GM12801 (cell line): ENCODE measurements around the gene GNAI3.

ENCODE experiments used
- CTCF ChIP-seq: IDR thresholded peaks from one replicate; pipeline ENCODE4 v1.5.1; 2011; ENCODE audit warnings: control low read depth; ENCODE audit not compliant: insufficient read length; ENCODE audit errors: extremely low read depth

GNAI3 gene

GRCh38 chr1:109658533-109659042, 110.2 kb downstream of the GNAI3 start:
- TF ChIP-seq CTCF: no peak

GRCh38 chr1:109659145-109659544, 110.7 kb downstream of the GNAI3 start:
- no peak for TF ChIP-seq CTCF

- TF ChIP-seq CTCF: no peak
Measured at GRCh38 chr1:109659997-109660690, 111.7 kb downstream of the GNAI3 start.

- TF ChIP-seq CTCF: no peak
Measured at GRCh38 chr1:109661391-109661790, 113.0 kb downstream of the GNAI3 start.

- TF ChIP-seq CTCF: no peak
Measured at GRCh38 chr1:109664671-109665070, 116.3 kb downstream of the GNAI3 start.

- no peak for TF ChIP-seq CTCF
Measured at GRCh38 chr1:109667452-109668122, 119.2 kb downstream of the GNAI3 start, which contains the start of gene GSTM2. Gene GSTM2, plus strand, starts transcription at chr1:109668057. Its CDS starts 59 bp downstream, at chr1:109668116.
